ENCODE measurements around the gene NGFR.

The NGFR gene

GRCh38 chr17:49515196-49515770 lies 20.2 kb downstream of the NGFR start:
- no peak for DNase-seq (ENCODE audit: low read depth)

- DNase-seq (ENCODE audit: low read depth), result no peak
These were observed 21.1 kb downstream of the NGFR start for GRCh38 chr17:49516180-49516579.

GRCh38 chr17:49518346-49519078 lies 23.4 kb downstream of the NGFR start:
- DNase-seq (ENCODE audit: low read depth), result no peak

- no peak for DNase-seq (ENCODE audit: low read depth)
These were observed 24.7 kb downstream of the NGFR start for GRCh38 chr17:49519781-49520180.

- DNase-seq (ENCODE audit: low read depth), result no peak
These were observed 25.4 kb downstream of the NGFR start for GRCh38 chr17:49520386-49521087.

GRCh38 chr17:49521088-49521450 lies 26.0 kb downstream of the NGFR start:
- no peak for DNase-seq (ENCODE audit: low read depth)

- no peak for DNase-seq (ENCODE audit: low read depth)
These were observed 26.6 kb downstream of the NGFR start for GRCh38 chr17:49521471-49522356.

- DNase-seq (ENCODE audit: low read depth), result no peak
These were observed 27.3 kb downstream of the NGFR start for GRCh38 chr17:49522357-49522890.

GRCh38 chr17:49523196-49523595 lies 28.1 kb downstream of the NGFR start:
- DNase-seq (ENCODE audit: low read depth), result no peak

- DNase-seq (ENCODE audit: low read depth), result peak; percentile 4
These were observed 28.8 kb downstream of the NGFR start for GRCh38 chr17:49523706-49524472.

GRCh38 chr17:49524473-49525359 lies 29.6 kb downstream of the NGFR start:
- no peak for DNase-seq (ENCODE audit: low read depth)

- DNase-seq (ENCODE audit: low read depth), result no peak
These were observed 31.0 kb downstream of the NGFR start for GRCh38 chr17:49525831-49526741.

- DNase-seq (ENCODE audit: low read depth), result no peak
These were observed 33.0 kb downstream of the NGFR start for GRCh38 chr17:49527927-49528651.

GRCh38 chr17:49528966-49529365 lies 33.9 kb downstream of the NGFR start:
- no peak for DNase-seq (ENCODE audit: low read depth)

- no peak for DNase-seq (ENCODE audit: low read depth)
These were observed 35.0 kb downstream of the NGFR start for GRCh38 chr17:49530118-49530517.

GRCh38 chr17:49543860-49544259 lies 48.8 kb downstream of the NGFR start:
- DNase-seq (ENCODE audit: low read depth), result no peak

- no peak for DNase-seq (ENCODE audit: low read depth)
These were observed 50.0 kb downstream of the NGFR start for GRCh38 chr17:49545007-49545660.

All from stimulated activated CD8-positive, alpha-beta memory T cell treated with anti-CD3 and anti-CD28 coated beads, Interleukin-4, amount 100 ng/mL, for 24 hours (primary cell).